Inflammatory macrophage treated with lipopolysaccharide for 1 hour (primary cell): ENCODE measurements around the gene GLIPR1.
"Not testable (repeated sequence)": the region's sequence is repeated elsewhere in the genome, so short reads cannot be mapped to it uniquely, and the experiment has no call there.

Experiments used
- DNase-seq, 2 donors: peaks; one replicate each; pipeline ENCODE4 v3.0.0-alpha.2; 2020 to 2022

GLIPR1 gene

DNA sequence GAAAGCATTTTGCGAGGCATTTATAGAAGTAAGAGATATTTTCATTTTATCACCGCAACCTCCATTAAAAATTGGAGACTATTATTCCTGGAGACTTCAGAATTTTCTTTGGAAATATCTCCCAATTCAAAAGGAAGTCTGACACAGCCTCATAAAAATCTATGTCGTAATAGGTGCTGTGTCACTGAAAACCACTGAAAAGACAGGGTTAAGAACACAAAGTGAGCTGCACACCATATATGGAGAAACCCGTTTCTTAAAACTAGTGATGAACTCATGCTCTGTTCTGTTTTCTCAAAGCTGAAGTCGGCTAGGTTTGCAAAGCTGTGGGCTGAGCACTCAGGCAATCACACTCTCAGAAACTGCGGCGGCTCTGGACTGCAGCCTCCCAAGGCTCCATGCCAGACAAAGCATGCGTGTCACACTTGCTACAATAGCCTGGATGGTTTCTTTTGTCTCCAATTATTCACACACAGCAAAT is at the start of gene GLIPR1:
Gene GLIPR1 (plus strand): TSS at position 287 of the 481 bp plus-strand sequence. CDS start 126 bp downstream, at position 413.
- peak; percentile 93 to 95 for DNase-seq

DNA sequence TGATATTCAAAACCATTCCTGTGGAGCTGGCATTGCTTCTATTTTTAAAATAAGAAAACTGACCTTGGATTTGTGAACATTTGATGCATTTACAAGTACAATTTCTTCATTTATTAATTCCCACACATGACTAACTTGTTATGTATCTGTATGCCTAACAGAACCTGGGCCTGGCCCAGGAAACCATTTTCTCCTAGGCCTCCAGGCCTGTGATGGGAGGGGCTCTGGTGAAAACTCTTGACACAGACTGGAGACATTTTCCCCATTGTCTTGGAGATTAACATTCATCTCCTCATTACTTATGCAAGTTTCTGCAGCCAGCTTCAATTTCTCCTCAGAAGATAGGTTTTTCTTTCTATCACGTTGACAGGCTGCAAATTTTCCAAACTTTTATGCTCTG is 47.6 kb upstream of the GLIPR1 start:
- no peak for DNase-seq

DNA sequence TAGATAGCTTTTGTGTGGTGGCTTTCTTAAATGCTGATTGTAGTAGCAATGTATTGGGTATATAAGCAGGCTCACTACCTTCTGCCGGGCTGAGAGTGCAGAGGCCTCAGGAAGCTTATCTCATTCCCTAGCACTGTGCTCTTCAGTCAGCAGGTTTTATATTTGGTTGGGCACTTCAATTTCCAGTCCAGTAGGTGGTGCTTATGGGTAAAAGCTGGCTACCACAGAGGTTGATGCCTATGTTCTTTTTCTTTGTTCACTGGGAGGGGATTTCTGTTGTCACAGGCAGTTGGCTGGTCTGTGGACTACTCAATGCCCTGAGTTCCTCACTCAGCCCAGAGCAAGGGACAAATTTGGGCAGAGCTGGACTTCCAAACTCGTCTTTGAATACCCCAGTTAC is 43.0 kb upstream of the GLIPR1 start:
- peak; percentile 62 to 66 for DNase-seq

- DNase-seq, result no peak
These were observed 42.3 kb upstream of the GLIPR1 start for GRCh38 chr12:75438059-75438754.

- DNase-seq, result no peak
These were observed 41.5 kb upstream of the GLIPR1 start for GRCh38 chr12:75439048-75439447.

GRCh38 chr12:75439930-75440329 is 40.6 kb upstream of the GLIPR1 start:
- DNase-seq, result no peak

GRCh38 chr12:75441687-75442449 is 38.7 kb upstream of the GLIPR1 start:
- DNase-seq, result not testable (repeated sequence)

DNA sequence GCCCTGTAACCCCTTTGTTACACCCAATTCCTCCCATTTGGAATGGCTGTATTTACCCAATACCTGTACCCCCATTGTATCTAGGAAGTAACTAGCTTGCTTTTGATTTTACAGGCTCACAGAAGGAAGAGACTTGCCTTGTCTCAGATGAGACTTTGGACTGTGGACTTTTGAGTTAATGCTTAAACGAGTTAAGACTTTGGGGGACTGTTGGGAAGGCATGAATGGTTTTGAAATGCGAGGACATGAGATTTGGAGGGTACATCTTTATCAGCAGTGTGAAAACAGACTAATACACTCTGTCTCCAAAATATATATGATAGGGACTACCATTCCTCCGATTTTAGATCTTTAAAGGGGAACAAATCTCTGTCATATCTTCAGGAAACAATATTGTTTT is 38.1 kb upstream of the GLIPR1 start:
- DNase-seq, result not testable (repeated sequence)

GRCh38 chr12:75443709-75444108 is 36.8 kb upstream of the GLIPR1 start:
- DNase-seq, result no peak

- peak; percentile 21 to 45 for DNase-seq
These were observed 36.0 kb upstream of the GLIPR1 start for GRCh38 chr12:75444429-75445136.

GRCh38 chr12:75445137-75445507 is 35.4 kb upstream of the GLIPR1 start:
- DNase-seq, result not testable (repeated sequence)

DNA sequence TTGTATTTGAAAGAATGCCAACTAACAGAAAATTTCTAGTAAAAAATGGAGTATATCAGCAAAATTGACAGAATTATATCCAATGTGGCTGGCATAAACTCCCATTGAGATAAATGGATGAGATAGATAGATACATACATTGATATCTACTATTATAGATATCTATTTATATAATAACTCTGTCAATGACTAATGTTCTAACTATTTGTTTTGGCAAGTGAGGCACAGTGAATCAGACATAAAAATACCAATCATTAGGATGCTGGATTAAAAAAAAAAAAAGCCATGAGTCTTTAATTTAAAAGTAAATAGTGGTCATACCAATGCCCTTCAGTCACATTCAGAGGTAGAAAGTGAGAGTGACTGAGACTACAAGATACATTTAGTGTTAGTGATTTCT is 33.7 kb upstream of the GLIPR1 start:
- no peak for DNase-seq

- no peak for DNase-seq
These were observed 32.7 kb upstream of the GLIPR1 start for GRCh38 chr12:75447691-75448393.

- DNase-seq, result no peak
These were observed 27.8 kb upstream of the GLIPR1 start for GRCh38 chr12:75452675-75453330.

GRCh38 chr12:75455839-75456238 is 24.7 kb upstream of the GLIPR1 start:
- DNase-seq, result no peak

GRCh38 chr12:75457191-75457590 is 23.4 kb upstream of the GLIPR1 start:
- peak in 1 of 2 donors; percentile 34 for DNase-seq

DNA sequence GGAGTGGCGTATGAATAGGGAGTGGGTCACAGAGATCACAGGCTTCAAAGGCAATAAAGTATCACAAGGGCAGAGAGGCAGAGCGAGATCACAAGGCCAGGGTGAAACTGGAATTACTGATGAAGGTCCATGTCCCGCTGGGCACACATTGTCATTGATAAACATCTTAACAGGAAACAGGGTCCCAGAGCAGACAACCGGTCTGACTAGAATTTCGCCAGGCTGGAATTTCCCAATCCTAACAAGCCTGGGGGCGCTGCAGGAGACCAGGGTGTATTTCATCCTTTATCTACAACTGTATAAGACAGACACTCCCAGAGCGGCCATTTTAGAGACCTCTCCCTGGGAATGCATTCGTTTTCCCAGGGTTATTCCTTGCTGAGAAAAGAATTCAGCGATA is 22.7 kb upstream of the GLIPR1 start:
- not testable (repeated sequence) for DNase-seq

GRCh38 chr12:75459755-75460154 is 20.8 kb upstream of the GLIPR1 start:
- DNase-seq, result no peak

DNA sequence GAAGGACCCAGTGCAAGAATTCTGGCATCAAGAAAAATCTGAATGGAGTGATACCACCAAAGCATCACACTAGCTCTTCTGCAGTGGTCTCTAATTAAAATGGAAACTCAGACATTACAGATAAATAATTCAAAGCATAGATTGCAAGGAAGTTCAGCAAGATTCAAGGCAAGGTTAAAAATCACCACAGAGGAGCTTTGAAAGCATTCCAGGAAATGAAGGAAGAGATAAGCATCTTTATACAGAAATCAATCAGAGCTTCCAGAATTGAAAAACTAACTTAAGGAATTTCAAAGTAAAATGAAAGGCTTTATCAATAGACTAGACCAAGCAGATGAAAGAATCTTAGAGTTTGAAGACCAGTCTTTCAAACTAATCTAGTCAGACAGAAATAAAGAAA is 20.4 kb upstream of the GLIPR1 start:
- no peak for DNase-seq

DNA sequence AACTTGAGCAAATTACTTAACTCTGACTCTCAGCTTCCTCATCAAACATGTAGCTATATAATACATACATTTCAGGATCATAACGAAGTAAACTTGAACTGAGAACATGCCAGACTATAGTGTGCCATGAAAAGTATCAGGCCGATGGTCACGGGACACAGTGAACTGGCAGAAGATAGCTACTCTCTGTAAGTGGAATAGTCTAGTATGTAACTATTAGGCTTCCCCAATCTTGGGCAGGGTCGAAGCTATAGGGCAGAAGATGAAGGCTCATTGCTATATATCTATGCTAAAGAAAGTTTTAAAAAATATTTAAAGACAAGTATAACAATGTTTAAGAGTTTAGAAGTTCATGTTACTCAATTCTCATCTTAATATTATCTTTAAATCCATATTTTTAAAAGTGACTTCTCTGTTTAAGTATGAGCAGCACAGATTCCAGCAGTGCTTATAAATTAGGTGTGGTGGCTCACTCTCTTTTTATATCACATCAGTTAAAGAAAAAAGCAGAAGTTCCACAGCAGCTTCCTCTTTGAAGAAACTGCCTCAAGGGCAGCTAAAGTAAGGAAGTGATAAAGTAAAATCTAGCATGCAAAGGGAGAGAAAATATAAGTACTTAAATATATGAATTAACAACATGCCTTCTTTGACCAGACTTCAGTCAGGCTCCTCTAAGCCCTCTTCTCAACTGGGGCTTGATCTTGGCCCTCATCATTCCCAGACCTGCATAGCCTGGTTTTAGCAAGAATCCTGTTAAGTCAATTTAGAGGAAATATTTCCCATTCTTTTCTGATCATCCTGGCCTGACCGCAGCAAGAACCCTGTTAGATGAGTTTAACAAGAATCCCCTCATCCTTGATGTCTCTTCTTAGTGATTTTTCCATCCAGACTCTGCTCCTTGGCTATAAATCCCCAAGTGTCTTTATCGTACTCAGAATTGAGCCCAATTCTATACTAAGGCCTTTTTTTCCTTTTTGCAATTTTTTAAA is 8.4 kb upstream of the GLIPR1 start:
- peak; percentile 74 to 78 for DNase-seq

DNA sequence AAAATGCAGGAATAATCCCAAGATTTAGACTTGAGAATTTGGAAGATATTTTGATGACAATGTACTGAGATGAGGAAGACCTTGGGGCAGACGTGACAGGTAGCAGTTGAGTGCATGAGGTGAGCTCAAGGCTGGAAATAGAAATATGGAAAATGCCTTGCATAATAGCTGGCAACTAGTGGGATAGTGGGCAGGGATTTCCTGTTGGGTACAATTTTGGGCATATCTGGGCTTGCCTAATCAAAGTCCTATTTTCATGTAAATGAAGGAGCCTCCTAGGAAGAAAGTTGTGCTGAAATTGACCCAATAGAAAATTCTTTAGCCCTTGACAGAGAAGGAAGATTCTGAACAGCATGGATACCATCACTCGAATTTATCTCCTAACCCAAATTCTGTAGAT is 6.4 kb upstream of the GLIPR1 start:
- peak in 1 of 2 donors; percentile 62 for DNase-seq
